Peyer's patch (tissue), 4 donors: ENCODE results near the gene OR1D5.
"Not testable (repeated sequence)": the region's sequence is repeated elsewhere in the genome, so short reads cannot be mapped to it uniquely, and the experiment has no call there.

Experiments
- CTCF ChIP-seq, 6 experiments: fragments of 450-650 bp in 4 of 6; fragments of 200-600 bp in 2 of 6; sonication (generic) in 1 of 6; IDR thresholded peaks; one replicate each; pipeline ENCODE4 v1.5.1; 2017 to 2019; ENCODE audit warnings: antibody characterized with exemption in 6 of 6, mild to moderate bottlenecking in 3 of 6, moderate library complexity in 1 of 6
- POLR2A ChIP-seq, 2 donors: fragments of 450-650 bp; IDR thresholded peaks; one replicate each; pipeline ENCODE4 v1.5.1; 2017; ENCODE audit warnings: antibody characterized with exemption in 2 of 2, mild to moderate bottlenecking in 2 of 2, moderate library complexity in 2 of 2

- not testable (repeated sequence) for TF ChIP-seq CTCF, POLR2A (IDR thresholded peaks at IDR 0.05)
Observed at GRCh38 chr17:3062824-3063377, 506 bp downstream of the OR1D5 start.
